HG02623 (cell line): ENCODE results near the gene CRNKL1.
A peak's percentile ranks its signal among the peaks of the same experiment; 100 is the strongest.

ENCODE experiments used
- ATAC-seq: cut with Tn5 transposase; IDR thresholded peaks from one replicate; pipeline ENCODE4 v1.9.1; 2021; ENCODE audit warnings: moderate library complexity; ENCODE audit not compliant: unreplicated experiment

CRNKL1 gene

DNA sequence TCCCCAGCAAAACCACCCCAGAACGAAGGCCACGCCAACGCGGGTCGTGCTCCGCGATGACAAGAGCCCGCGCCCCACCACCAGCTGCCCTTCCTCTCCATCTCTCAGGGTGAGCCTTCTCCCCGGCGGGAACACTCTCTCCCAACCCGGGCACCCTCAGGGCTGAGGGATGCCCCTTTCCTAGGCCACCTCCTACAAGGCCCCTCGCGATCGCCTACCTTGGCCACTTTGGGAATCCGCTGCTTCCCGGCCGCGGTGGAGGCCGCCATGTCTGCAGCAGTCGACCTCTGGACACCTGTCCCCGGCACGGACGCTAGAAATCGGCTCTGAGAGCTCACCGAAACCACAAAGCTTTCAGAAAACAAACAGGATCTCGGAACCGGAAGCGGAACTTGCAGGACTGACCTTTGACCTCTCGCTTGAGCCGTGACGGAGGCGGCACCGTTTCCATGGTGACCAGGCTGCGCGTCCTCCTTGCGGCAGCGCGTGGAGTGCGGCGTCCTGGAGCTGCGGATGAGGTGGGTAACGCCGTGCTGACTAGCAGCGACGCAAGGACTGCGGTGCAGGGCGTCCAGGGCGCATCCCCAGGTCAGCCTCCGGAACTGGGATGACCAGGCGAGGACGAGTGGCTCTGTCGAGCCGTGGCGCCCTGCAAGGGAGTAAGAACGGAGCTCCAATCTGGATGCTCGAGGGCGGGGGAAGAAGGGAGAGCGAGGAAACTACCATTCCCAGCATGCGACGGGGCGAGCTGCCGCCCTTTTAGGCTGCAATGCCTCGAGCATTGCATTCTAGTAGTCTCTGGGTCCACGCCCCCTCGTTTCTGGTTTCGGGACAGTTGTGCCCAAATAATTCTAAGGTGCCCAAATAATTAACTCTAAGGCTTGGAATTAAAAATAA lies at the start of gene CRNKL1, which contains the start of gene CFAP61:
Gene CRNKL1 (minus strand): TSS at position 393 of the 897 bp plus-strand sequence. CDS start 124 bp downstream, at position 269.
Gene CFAP61 (plus strand): TSS at position 459 of the 897 bp plus-strand sequence. CDS start 4,122 bp downstream, outside the sequence.
- peak; percentile 93 for ATAC-seq

DNA sequence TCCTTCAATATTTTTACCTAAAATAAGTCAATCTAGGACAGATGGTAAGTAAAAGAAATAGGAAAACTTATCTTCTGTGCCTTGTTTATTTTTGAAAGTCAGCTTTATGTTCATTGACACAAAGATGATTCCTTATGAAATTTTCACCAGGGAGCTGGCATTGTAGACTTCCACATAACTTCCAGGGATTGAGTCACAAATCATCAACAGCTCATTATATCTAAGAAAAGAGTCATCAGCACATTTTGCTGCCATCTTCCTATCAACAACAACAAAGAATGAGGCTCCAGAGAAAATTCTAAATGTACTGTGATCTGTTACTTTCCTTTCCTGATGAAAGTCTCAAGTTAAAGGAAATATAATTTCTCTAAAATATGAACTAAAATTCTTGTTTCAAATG lies 48.6 kb upstream of the CRNKL1 start:
- no peak for ATAC-seq

DNA sequence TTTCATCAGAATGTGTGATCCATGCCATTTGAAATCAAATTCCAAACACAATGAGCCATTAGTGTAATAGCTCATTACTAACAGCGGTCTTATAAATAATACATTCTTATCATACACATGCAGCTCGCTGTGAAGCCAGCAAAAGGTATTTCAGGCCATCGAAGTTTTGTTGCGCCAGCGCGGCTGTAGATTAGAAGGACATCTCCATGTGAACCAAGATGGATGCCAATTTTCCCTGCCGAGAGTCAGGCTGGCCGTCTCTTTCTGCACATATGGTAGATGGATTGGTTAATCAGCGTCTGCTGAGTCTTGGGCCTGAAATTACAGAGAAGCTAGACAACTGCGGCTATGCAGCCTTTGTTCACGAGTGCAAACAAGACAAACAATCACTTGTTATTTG lies 44.2 kb upstream of the CRNKL1 start:
- no peak for ATAC-seq

DNA sequence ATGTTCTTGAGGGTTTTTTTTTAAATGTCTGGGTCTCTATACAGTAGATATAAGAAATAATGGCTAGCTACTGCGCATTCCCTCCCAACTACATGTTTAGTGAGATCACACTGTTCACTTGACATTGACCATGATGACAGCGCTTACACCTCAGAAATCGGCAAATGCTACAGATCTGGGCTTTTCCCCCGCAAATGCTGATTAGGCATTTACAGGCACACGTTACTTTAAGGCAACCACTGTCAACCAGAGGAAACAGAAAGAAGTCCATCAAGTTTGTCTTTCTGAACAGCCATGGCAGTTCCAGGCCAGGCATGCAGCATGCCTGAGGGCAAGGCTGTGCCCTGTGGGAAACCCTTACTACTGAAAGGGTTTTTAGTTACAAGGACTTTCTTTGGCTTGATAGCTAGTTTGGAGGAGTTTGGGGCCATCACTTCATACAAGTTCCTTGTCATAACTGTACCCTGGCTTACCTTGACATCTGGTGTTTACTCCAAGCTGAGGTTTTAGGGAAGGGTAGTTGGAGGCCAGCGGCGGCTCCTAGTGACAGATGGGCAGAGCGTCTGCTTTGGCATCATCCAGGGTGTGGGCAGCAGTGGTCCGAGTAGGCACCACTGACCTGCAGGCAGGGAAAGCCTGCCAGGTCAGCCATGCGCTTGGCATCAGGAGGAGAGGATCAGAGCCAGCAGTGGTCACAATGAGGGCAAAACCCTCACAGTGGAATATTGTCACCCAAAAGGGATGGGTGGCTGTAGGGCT lies 43.0 kb upstream of the CRNKL1 start:
- ATAC-seq, result no peak

DNA sequence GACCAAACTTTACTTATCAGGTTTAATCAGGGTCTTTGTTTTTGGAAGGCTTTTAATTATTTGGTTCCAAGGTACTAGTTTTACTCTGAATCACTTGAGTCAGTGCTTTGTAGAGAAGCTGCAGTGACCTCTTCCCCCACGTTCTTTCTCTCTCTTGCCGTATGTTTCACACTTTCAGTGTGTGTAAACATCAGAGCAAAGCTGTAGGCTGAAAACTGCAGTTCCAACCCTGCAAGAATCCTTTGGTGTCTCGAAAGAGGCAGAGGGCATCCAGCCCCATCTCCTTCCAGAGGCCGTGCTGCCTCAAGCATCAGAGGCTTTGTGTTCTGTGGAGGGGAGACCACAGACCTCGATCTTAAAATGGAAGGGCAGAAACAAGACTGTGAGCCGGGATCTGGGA lies 42.1 kb upstream of the CRNKL1 start:
- ATAC-seq, result no peak

DNA sequence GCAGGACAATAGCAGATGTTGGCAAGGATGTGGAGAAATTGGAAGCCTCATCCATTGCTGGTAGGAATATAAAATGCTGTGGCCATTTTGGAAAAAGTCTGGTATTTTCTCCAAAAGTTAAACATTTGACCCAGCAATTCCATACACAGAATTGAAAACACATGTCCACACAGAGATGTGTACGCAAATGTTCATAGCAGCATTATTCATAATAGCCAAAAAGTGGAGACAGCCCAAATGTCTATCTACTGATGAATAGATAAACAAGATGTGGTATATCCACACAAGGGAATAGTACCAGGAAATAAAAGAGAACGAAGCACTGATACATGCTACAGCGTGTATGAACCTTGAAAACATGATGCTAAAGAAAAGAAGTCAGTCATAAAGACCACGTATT lies 40.6 kb upstream of the CRNKL1 start:
- ATAC-seq, result no peak

DNA sequence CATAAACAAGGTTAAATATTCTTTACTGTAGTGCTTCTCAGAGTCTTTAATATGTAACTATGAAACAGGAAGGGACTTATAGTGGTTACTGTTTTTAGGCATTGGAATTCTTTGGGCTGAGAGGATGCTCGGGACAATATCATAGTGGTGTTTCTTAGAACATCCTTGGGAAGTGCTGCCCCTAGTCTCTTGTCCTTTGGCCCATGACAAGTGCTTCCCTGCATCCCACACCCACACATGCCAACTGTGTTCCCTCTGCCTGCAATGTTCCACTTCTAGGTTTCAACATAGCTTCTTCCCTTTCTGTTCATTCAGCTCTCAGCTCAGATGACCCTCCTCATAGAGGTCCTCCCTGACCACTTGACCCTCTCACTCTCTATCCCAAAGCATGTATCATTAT lies 37.7 kb upstream of the CRNKL1 start:
- ATAC-seq, result no peak

DNA sequence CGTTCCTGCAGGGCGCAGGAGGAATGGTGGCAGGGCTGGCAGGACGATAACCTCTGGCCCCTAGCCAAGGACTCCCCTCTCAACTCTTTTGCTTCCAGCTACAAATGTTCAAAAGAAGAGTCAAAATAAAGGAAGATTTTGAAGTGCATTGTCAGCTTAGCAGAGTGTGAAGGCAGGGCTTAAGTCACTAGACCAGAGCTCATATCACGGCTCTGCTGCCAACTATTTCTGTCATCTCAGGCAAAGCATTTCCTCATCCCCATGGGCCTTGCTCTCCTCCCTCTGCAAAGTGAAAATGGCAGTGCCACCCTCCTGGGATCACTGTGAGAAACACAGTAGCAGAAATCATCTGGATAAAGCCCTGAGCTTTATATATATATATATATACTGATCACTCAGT lies 36.8 kb upstream of the CRNKL1 start:
- ATAC-seq, result no peak

DNA sequence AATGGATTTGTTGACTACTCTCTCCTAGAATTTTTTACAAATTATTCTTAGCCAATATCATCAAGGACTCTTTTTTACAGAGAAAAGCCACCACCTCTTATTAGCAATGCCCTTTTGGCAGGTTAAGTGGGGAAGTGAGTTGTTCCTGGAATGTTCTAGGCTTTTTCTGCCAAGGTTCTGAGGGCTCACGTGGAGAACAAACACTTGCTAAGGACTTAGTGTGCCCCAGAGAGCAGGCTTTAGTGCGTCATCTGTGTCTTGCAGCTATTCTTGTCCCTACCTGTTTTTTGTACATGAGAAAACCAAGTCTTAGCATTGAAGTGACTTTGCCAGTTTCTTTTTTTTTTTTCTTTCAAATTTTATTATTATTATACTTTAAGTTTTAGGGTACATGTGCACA lies 33.5 kb upstream of the CRNKL1 start:
- ATAC-seq, result no peak

DNA sequence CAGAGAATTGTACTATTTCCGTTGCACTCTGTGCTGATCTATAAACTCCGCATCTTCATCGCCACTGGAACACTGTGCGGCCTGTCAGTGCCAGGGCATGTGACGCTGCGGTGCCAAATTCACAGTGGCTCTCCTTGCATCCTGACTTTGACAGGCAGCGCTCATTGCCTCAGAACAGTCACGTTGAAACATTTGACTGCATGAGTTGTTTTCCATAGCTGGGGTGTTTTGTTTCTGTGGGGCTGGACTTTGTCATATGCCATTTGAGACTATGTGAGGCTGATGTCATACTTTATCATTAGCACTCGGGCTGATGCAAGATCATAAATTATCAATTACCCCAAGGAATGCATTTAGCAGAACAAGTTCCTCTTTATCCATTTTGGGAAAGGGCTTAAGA lies 32.8 kb upstream of the CRNKL1 start:
- ATAC-seq, result no peak

DNA sequence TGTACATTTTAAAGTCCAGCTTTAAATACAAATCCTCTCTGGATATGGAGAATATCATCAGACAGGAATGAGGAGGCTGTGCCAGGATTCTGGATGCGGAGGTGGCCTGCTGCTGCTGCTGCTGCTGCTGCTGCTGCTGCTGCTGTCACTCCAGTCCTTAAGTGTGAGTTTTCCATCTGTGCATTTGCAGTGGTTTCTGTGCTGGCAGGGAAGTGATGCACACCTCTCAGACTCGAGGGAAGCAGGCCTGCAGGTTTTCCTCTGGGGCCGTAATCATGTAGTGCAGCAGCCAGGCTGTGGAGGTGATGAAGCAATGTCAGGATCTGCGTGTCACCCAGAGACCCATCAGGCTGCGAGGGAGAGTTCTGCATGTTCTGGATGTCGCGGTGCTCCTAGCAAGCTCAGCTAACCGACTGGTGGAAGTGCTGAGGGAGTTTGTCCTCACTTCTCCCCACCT lies 32.1 kb upstream of the CRNKL1 start:
- ATAC-seq, result no peak

DNA sequence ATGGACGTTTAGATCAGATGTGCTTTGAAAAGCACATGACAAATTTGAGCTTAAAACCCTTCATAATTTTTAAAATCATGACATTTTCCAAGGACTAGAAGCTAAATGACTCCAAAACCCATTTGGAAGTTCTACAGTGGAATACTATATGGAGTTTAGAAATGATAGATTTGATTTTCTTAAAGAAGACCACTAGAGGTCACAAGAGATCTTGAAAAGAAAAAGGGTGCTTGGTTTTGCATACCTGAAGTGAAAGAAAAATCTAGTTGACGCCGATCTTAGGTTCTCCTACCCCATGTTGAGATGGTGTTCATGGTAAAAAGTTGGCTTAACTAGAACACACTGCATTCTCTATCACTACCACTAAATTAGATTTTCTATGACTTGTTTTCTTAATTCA lies 31.5 kb upstream of the CRNKL1 start:
- ATAC-seq, result no peak

DNA sequence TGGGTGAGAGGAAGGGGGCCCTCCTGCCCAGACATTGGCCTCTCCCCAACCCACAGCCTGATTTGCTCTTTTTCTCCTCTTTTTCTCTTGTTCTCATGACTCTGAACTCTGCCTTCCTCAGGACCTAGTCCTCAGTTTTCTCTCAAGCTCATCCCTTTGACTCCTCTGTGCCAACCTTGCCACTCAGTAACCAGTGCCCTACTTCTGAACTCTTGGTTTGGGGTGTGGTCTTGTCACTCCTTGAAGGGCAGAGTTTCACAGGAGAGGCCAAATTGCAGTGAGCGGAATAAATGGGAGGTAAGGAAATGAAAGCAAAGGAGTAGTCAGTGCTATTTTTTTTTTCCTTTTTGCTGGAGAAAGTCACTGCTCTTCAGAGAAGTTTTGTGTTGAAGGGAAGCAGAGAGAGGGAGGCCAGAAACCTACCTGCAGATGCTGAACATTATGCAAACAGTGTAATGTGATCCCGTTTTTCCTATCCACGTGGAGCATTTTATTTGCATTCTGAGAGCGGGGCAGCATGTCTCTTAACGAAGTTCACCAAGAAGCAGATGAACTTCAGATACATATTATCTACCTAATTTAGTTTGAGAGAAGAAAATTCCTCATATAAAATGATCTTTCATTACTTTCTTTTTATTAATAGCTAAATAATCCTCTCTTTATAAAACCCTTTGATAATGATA lies 27.0 kb upstream of the CRNKL1 start:
- ATAC-seq, result no peak

DNA sequence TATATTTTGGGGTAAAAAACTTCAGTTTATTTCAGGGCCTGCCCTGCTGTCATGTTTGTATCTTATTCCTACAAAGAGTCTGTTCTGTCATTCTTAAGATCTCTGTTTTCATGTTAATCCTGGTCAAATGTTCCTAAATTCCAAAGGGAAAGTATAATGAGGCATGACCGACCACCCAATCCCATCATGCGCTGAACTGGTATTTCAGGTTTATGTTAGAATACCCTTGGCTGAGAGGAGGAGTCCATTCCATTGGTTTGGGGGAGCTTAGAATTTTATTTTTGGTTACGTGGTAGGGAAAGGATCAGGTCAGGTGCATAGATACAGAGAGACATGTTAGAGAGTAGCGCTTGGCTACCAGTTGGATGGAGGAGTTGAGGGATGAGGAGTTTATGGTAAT lies 25.8 kb upstream of the CRNKL1 start:
- ATAC-seq, result no peak

DNA sequence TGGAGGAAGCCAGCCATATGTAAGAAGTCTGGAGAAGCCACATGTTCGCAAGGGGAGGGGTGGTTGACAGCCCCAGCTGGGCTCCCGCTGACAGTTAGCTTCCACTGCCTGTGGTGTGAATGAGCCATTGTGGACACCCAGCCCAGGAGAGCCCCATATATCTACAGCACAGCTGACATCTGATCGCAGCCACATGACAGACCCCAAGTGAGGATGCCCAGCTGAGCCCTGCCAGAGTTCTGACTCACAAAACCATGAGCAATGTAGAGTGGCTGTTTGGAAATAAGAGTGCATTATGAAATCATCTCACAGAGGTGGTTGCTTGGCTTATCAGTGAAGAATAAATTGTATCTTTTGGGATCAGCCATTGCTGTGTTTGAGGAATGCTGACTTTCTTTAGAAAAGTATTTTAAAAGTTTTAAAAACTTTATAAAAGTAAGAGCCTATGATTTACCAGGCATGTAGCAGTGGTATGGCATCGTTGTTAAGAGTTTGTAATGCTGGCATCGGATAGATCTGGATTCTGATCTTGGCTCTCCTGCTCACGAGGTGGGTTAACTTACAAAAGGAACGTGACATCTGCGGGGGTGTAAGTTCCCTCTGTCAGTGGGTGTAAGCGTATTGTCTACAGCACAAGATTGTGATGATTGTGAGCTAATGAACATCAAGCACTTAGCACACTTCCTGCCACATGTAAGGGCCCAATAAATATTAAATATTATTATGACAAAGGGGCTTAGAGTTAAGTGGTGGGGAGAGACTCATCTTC lies 24.2 kb upstream of the CRNKL1 start:
- no peak for ATAC-seq

DNA sequence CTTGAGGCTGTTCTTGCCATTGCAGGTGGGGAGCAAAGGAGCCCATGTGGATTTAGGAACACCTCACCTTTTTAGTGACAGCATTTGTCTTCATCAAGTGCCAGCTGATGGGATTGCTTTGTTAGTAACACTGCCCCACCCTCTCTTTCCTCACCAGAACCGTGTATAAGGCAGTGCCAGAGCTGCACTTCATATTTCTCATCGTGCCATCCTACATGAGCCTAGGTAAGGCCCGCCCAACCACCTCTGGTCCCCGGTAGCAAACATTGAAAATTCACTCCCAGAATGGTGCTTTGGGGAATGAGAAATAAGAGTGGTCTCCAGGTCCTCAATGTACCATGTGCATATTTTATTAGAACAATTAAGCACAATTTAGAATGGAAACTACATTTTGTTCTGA lies 22.8 kb upstream of the CRNKL1 start:
- no peak for ATAC-seq

DNA sequence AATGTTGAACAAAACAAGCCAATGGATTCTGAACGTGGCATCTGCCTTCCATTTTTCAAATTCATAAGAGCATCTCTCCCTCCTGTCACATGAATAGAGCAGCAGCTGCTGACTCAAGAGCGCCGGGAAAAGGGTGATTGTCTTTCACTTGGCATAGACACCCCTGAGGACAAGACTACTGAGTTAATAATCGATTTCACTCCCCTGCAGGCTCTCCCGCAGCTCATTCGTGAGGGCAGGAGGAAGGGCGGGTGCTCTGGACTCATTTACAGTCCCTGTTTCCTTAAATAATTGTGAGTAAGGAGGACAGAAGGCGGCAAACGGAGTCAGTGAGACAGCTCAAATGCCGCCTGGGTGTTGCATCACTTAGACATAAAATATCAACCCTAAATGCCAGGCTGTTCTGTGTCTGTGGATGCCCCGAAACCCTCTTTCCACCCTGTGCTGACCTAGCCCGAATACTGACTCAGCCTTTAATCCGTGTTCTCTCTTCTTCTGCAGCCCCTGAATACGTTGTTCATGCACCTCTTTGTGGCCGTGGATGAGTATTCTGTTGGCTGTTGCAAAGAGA lies 21.6 kb upstream of the CRNKL1 start:
- ATAC-seq, result no peak

DNA sequence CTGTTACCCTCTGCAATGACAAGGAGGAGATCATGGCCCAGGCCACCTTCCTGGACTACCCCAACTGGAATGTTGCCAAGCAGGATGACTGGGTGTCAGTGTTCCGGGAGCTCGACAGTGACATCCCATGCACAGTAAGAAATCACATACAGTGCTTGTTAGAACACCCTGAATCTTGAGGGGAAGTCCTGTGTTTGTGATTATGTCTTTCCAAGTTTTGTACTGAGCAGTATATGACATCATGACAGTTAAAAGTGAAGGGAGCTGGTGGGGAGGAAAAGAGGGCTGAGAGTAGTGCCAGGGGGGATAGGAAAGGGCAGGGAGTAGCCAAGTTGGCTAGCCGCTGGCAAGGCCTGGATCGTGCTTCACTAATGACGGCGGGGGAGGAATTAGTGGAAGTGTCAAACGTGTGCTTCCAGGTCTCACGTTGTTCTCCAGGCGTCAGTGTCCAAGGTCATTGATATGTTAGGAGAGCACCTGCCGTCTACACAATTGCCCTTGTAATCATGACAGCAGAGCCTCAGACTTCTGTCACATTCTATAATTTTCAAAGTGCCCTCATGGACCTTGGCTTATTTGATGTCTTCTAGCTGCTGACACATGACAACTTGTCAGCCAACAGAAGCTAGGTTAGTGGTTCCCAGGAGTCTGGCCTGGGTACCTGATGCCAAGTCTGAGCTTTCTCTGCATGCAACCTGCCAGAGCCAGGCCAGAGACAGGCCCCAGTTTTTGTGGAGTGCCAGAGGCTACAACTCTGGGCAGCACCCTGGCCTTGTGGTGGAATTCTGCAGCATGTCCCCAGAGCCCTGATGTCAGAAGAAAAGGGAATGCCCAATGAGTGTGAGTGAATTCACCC lies 18.8 kb upstream of the CRNKL1 start:
- ATAC-seq, result no peak

DNA sequence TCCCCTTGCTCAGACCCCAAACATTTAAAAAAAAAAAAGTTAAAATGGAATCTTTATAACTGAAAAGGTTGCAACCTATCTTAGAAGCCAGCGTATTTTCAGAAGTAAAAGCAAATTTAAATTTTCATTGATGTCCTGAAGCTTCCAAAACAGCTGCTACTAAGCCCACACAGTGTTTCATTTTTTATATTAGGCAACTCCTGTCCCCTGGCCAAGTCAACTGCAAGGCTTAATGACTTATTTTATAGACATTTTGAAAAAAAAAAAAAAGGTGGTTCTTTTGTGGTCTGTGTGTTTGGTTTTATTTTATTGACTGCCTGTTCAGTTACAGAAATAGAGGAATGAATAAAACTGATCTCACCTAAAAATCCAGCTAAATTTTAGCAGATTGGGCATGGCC lies 13.1 kb upstream of the CRNKL1 start:
- ATAC-seq, result no peak
